Right lobe of liver (tissue), 4 donors: ENCODE data around the gene NDC1.

ENCODE experiments used
- POLR2A ChIP-seq: fragments of 450-650 bp; IDR thresholded peaks from one replicate; pipeline ENCODE4 v1.6.1; 2017; ENCODE audit warnings: antibody characterized with exemption, mild to moderate bottlenecking
- TF ChIP-seq, protein P1 (sequence below), 4 donors: fragments of 200-600 bp in 3 of 4; fragments of 450-650 bp in 1 of 4; IDR thresholded peaks; one replicate each; pipeline versions ENCODE4 v1.5.1 to v1.8.0; 2016 to 2022; ENCODE audit warnings: antibody characterized with exemption in 4 of 4, mild to moderate bottlenecking in 2 of 4
- donor health status: DM: no; HTN: no; CAD: no.
- donor health status: DM: no; HTN: no; CAD: no.
- donor health status: DM: no; HTN: yes; CAD: no.

DNA sequence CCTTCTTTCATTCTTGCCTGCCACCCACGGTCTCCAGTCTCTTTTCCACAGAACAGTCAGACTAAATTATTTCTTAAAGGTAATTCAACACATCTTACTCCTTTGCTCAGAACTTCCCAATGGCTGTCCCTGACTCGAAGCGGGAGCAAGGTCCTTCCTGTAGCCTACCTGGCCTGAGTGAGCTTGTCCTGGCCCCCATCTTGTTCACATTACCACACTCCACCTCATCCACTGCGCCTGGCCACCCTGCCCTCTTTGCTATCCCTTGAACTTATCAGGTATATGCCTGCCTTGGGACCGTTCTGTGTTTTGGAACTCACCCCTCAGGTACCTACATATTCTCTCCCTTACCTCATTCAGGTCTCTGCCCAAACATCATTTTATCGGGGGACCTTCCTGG lies 85.8 kb downstream of the NDC1 start:
- TF ChIP-seq, protein P1, sequence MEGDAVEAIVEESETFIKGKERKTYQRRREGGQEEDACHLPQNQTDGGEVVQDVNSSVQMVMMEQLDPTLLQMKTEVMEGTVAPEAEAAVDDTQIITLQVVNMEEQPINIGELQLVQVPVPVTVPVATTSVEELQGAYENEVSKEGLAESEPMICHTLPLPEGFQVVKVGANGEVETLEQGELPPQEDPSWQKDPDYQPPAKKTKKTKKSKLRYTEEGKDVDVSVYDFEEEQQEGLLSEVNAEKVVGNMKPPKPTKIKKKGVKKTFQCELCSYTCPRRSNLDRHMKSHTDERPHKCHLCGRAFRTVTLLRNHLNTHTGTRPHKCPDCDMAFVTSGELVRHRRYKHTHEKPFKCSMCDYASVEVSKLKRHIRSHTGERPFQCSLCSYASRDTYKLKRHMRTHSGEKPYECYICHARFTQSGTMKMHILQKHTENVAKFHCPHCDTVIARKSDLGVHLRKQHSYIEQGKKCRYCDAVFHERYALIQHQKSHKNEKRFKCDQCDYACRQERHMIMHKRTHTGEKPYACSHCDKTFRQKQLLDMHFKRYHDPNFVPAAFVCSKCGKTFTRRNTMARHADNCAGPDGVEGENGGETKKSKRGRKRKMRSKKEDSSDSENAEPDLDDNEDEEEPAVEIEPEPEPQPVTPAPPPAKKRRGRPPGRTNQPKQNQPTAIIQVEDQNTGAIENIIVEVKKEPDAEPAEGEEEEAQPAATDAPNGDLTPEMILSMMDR (IDR thresholded peaks at IDR 0.05) = no peak
- TF ChIP-seq POLR2A = no peak
